ENCODE measurements around the gene ZC3HAV1.

GRCh38 chr7:139078911-139079310, 30.6 kb downstream of the ZC3HAV1 start:
- TF ChIP-seq, protein P1, sequence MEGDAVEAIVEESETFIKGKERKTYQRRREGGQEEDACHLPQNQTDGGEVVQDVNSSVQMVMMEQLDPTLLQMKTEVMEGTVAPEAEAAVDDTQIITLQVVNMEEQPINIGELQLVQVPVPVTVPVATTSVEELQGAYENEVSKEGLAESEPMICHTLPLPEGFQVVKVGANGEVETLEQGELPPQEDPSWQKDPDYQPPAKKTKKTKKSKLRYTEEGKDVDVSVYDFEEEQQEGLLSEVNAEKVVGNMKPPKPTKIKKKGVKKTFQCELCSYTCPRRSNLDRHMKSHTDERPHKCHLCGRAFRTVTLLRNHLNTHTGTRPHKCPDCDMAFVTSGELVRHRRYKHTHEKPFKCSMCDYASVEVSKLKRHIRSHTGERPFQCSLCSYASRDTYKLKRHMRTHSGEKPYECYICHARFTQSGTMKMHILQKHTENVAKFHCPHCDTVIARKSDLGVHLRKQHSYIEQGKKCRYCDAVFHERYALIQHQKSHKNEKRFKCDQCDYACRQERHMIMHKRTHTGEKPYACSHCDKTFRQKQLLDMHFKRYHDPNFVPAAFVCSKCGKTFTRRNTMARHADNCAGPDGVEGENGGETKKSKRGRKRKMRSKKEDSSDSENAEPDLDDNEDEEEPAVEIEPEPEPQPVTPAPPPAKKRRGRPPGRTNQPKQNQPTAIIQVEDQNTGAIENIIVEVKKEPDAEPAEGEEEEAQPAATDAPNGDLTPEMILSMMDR (IDR thresholded peaks at IDR 0.05) = no peak
- TF ChIP-seq EZH2 (IDR thresholded peaks at IDR 0.05) = no peak
